Globus pallidus (tissue), 1 donor: ENCODE data around the gene CKAP5.
A peak's percentile ranks its signal among the peaks of the same experiment; 100 is the strongest.

Experiments
- DNase-seq: peaks from one replicate; pipeline ENCODE4 v3.0.0-alpha.2; 2015; ENCODE audit warnings: low spot score

The CKAP5 gene

DNA sequence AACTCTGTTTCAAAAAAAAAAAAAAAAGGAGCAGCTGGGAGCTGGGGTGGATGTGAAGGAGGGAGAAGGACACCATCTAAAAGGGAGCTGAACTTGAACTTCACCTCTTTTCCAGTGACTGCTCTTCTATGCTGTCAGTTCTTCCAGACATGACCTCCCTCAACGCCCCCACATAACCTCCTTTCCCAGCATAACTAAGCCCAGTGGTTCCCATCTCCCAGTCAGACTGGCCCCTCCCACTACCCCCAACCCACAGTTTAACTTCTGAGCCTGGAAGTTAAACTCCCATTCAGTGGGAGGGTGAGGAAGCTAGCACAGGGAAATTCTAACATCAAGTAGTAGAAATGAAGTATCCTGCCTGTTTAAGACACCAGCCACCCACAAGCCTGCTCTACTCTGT, 147.5 kb downstream of the CKAP5 start:
- DNase-seq: no peak

DNA sequence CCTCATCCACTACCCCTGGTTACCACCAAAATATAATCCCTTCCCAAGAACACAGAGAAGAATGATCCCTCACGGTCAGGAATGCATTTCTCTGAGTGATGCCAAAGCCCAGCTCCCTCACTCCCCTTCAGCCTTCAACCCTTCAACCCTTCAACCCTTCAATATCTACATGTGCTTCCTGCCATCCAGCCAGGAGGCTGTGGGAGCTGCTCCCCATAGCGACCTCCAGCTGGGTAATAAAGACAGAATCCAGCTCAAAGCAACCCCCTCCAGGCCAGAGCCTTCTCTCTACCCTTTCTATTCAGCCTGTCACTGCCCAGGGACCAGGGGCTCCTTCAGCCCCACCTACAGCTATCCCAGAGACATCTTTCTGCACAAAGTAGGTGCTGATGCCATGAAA, 148.4 kb downstream of the CKAP5 start:
- DNase-seq: no peak

GRCh38 chr11:46697303-46697702, 148.8 kb downstream of the CKAP5 start:
- peak; percentile 76 for DNase-seq

- peak; percentile 98 for DNase-seq
These were observed 149.9 kb downstream of the CKAP5 start for GRCh38 chr11:46696212-46696558.

GRCh38 chr11:46695345-46696211, 150.5 kb downstream of the CKAP5 start:
- no peak for DNase-seq

- DNase-seq: peak; percentile 44
These were observed 151.5 kb downstream of the CKAP5 start for GRCh38 chr11:46694607-46695006.

GRCh38 chr11:46694072-46694471, 152.0 kb downstream of the CKAP5 start:
- no peak for DNase-seq

DNA sequence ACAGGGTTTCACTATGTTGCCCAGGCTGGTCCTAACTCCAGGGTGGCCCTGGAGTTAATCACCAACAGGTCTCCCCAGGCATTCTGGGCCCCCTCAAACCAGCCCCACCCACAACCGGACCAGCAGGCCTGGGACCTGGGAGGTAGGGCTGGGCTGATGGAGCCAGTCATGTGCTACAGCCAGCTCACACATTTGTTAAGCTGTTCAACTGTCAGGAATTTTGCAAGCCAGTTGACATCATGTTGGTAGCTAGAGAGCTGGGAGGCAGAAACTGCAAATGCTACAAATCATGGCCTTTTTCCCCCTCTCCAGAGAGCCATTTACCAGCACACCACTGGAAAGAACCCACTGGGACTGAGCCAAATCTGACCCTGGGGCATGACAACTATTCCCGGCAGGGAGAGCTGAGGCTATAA, 152.5 kb downstream of the CKAP5 start:
- no peak for DNase-seq
